GM21381 (cell line): Measurements from ENCODE around the gene UQCR10.

Source experiments
- ATAC-seq: cut with Tn5 transposase; IDR thresholded peaks from one replicate; pipeline ENCODE4 v1.9.1; 2021; ENCODE audit warnings: mild to moderate bottlenecking, moderate library complexity; ENCODE audit not compliant: unreplicated experiment

The UQCR10 gene

DNA sequence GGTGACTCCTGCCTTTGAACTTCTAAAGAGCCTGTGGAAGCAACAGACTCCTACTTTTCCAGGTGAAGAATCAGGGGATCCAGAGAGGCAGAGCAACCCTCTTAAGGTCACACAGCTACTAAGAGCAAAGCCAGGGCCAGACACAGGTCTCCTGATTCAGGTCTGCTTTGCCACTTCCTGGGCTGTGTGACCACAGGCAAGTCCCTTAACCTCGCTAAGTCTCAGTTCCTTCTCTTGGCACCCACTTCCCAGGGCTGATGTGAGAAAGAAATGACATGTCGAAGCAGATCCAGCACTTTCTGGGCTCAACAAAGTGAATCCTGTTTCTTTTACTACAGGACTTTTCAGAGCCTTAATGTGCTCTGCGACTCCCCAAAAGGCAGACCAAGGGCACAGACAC, 30.2 kb downstream of the UQCR10 start:
- no peak for ATAC-seq

DNA sequence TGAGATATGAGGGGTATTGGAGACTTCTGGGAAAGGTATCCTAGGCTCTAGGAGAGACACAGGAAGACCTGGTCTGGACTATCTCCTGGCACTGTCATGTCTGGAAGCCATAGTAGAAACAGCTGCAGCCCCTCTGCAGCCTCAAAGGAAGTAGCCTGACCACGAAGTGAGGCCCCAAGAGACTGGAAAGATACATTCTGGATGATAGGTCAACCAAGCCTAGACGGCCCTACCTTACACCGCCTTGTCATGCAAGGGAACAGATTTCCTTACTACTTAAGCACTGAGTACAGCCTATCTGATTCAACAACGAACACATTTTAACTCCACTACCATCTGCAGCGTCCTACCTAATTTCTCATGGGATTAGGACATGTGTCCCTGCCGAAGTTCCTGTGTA, 31.1 kb downstream of the UQCR10 start:
- no peak for ATAC-seq

DNA sequence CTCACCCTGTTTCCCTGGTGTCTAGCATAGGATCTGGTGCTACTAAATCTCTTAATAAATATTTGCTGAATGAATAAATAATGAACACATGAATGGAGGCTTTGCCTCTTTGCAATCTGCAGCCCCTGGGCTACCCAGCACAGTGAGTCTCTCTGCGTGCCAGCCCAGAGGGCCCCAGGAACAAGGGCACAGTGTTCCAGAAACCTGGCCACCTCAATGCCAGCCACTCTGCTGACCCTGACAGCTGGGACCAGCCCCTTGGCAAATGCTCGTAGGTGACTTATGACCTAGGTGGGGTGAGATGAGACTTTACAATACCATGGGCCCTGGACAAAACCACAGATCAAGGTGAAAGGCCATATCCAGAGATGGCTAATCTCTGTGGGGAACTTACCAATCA, 31.6 kb downstream of the UQCR10 start:
- no peak for ATAC-seq

DNA sequence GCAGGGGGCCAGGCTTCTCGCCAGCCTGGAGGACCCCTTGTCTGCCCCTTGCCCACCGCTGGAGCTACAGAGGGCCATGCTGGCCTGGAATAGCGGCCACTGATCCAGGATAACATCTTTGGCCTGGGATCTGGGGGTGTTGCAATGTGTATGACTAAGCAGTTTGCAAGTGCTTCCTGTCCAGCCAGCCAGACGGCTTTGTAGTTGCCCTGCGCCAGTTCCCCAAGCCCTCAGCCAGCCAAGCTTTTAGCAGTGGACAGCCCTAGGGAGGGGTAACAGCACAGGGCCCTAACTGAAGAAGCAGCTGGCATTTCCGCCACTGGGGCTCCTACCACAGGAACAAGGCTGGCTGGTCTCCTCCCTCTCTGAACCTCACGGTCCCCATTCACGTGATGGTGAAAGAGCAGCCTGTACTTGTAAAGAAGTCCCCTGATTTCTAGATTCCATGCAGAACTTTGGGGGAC, 32.1 kb downstream of the UQCR10 start:
- no peak for ATAC-seq

DNA sequence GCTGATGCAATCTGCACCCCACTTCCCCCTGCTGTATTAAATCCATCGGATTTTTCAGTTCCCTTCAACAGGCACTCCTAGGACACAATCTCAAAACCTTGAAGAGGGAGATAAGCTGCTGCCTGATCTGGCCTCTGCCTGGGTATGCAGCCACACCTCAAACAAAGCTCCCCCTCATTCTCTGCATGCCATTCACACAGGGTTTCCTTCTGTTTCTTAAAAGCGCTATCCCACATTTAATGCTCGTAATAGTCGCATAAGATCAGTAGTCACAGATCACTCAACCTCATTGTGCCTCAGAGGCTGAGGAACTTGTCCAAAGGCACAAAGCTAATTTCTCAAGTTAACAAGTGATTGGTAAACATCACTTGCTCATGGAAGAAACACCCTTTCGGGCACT, 34.0 kb downstream of the UQCR10 start:
- no peak for ATAC-seq

DNA sequence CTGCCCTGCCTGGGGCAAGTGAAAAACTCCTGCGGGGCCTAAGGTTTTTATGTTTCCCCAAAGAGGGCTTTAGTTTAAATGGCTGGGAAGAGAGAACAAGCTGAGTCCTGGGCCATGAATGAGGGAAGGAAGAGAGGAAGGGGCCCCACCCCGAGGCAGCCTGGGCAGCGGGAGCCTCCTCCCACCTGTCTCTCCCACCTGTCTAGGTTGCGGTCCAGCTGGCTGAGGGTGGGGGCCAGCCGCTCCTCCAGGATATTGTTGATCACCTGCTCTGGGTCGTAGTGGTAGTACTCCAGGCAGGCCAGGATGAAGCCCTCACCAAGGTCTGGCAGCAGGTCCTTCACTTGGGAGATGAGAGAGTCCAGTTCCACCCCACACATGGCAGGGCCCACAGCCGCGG, 34.6 kb downstream of the UQCR10 start:
- ATAC-seq, result no peak

DNA sequence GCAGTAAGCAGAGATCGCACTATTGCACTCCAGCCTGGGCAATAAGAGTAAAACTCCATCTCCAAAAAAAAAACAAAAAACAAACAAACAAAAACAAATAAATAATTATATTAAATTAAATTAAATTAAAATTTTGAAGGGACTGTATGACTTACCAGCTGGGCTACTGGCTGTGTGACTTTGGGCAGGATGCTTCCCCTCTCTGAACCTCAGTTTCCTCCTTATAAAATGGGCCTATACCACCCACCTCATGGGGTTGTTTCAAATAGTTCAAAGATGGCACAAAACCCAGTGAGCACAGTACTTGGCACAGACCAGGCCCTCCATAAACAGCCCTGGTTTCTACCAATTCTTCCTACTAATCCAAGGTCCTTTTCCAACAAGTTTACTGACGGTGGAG, 36.0 kb downstream of the UQCR10 start:
- no peak for ATAC-seq

DNA sequence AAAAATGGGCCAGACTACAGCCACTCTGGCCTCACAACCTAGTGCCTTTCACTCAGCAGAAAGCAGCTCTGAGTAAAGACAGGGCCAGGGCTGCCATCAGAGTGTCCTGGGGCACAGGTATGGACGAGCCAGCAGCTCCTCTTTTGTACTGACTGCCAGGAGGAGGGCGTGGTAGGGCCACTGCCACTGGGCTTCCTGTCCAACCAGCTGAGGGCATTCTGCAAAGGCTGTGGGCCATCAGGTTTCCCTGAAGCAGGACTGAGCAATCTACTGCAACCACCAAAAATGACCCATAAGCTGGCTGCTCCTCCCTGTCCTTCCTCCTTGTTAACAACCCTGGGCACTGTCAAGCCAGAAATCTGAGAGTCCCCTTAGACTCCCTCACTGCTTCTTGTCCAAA, 37.8 kb downstream of the UQCR10 start:
- ATAC-seq, result no peak

DNA sequence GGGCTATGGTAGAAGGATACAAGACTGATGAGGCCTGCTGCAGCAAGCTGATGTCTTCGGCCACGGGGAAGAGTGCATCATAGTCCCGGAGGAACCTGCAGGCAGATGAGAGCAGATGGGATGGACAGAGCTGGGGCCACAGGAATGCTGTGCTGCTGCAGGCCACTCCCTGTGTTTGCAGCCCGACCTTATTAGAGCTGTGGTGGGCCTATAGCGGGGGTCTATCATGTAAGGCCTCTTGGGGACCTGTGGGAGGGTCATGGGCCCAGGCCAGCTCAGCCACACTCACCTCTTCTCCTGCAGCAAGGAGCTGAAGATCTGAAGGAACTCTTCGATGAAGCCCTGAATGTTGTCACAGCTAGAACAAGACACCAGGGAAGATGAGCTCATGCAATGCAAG, 39.0 kb downstream of the UQCR10 start:
- ATAC-seq, result no peak

DNA sequence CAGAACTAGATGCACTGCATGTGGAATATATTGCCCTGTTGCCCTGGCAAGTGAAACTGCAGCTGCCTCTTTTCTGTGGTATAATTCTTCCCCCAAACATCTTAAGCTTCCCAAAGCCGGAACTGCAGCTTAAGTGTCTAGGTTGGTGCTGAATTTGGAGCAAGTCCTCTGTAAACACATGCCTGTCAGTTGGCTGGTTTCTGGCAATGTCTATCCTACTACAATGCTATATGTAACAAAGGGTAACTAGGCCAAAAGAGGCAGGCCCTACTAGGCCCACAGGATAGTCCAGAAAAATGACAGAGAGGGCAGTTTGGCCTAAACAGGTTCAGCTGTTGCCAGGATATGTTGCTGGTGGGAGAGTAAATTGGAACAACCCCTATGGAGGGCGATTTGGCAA, 43.0 kb downstream of the UQCR10 start:
- ATAC-seq, result no peak

DNA sequence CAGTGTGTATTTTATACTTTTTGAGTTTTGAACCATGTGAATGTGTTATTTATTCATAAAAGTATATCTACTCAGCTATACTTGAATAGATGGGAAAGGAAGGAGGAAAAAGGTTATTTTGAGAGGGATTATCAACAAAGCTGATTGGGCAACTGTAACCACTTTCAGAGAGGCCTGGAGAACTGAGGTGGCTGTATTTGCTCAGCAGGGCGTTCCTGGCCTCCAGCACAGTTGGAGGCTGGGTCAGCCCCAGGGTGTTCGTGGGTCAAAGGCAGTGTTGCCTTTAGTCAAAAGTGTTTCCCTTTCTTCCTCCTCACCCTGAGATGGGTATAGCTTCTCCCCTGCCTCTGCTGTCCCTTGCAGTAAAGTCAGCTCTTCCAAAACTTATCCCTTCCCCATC, 44.2 kb downstream of the UQCR10 start:
- ATAC-seq, result no peak

DNA sequence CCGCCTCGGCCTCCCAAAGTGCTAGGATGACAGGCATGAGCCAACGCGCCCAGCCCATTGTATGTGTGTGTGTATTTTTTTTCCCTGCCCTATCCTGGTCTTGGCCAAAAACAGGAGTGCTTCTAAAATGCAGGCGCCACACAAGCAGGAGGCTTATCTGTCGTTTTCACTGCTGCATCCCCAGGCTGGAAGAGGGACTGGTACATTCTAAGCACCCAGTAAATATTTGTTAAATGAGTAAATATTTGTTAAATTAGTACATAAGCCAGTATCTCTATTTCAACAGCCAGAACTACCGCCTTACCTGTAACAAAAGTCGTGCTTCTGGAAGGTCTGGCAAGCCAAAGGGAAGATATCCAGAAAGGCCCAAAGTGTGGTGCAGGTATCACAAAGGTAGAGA, 46.0 kb downstream of the UQCR10 start:
- ATAC-seq, result no peak

DNA sequence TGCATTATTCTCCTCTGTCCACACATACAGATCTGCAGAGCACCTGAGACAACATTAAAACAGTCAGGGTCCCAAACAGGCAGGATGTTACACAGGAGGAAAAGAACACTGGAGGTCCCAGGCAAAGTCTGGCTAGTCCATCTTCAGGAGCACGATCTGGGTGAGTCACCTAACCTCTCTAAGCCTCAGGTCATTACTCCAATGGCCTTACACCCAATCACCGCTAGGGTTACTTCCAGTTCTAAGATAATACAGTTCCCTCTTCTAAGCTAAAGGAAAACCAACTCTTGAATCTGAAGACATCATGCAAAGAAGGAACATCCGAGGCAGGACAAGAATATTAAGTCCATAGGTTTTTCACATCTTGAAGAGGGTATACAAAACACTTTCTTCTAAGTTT, 46.4 kb downstream of the UQCR10 start:
- ATAC-seq, result no peak

DNA sequence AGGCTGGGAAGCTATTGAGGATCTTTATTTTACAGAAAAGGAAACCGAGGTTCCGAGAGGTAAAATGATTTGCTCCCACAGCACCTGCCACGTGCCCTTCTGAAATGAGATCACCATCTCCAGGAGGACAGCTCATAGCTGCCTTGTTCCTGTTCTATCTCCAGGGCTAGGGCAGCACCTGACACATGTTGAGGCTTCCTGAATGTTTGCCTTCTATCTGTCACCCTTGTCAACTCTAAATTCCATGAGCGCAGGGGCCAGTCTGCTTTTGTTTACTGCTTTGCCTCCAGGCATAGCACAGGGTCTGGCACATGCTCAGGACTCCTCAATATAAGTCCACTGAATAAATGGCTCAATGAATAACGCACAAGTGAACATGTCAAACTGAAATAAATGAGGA, 46.8 kb downstream of the UQCR10 start:
- ATAC-seq, result no peak

DNA sequence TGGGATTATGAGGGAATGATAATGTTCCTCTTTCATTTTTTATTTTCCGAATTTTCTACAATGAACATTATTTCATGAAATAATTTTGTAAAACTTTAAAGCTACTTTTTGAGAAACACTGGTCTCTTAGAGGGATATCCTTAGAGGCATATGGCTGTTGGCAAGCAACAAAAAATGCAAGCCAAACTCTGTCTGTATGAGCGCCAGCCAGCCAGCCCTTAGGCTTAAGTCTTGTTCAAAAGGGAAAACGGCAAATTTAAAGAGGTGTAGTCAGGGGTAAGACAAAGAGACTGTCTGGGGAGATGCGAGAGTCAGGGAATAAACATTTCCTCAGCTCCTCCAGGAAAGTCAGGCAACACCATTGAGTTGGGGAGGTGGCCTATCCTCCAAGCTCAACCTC, 48.4 kb downstream of the UQCR10 start:
- ATAC-seq, result no peak

DNA sequence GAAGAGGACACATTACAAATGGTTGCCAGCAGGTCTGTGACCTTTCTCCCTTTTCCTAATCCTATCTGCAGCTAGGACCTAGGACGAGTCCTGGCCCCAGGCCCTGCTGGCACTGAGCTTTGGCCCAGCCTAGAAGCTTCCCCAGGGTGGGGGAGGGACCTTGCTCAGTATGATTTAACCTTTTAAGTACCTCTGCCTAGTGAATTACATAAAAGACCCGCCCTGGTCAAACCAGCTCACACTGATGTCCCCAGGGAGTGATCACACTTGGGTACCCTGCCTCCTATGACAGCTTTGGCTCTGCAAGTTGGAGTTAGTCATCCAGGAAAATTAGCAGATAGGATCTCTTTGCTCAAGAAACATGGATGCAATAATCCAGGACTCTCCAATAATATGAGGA, 49.0 kb downstream of the UQCR10 start:
- no peak for ATAC-seq

DNA sequence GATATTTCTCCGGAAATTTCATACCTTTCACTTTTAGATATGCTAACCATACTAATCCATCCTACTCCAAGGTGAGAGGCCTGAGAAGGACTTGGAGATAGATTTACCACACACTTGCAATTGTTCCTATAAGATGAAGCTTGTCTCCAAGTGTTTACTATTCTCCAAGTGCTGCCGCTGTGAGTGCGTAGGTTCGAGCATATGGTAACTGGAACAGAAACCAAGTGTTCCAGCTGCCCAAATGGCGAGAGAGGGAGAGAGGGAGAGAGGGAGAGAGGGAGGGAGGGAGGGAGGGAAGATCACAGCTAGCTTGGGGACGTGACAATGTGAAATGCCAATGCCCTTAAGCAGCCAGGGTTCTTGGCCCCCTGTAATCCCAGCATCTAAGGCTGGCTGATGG, 49.4 kb downstream of the UQCR10 start:
- ATAC-seq, result no peak

DNA sequence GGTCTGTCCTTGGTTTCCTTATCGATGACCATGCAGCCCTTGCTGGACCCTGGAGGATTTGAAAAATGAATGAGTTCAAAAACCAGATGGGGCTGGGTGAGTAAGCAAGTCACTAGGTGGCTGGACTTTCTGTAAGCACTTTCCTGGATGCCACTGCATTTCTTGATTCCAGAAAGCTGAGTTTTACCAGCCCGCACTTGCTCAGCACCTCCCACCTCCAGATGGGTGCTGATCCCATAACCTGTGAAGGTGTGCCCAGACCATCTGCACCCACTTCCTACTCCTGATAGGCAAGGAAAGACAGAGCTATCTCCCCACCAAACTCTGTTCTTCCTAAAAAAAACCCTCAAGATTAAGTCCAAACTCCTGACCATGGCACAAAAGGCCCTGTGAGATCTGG, 49.8 kb downstream of the UQCR10 start:
- ATAC-seq, result no peak

DNA sequence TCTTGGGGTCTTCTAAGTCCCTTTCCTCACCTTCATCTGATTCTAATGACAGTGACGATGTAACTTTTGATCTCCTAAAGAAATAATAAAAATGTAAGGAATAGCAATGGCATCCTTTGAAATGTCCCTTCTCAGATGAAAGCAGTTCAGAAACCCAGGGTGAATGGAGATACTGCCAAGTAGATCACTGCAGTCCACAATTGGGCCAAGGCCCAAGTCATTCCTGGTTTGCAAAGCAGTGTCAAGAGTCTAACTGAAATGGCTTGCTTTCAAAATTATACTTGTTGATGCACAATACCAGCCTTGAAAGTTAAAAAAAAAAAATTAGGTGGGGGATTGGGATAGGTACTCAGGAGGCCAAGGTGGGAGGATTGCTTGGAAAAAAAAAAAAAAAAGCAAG, 50.6 kb downstream of the UQCR10 start:
- ATAC-seq, result no peak

DNA sequence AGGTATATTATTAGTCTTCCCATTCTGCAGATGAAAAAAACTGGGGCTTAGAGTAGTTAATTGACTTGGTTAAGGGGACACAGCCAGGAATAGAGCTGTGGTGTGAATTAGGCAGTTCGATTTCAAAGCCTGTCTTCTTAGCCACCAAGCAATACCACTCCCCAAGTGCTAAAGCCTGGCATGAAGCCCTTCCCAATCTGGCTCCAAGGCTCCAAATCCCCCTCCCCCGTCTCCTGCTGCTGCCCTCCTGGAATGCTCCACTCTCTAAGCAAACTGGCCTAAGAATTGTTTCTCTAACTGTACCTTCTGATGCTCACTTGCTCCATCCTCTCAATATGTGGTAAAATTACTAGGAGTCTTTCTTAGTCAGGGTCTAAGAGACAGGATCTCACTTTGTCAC, 52.3 kb downstream of the UQCR10 start:
- no peak for ATAC-seq
